ENCODE data around the gene ZNF524. TPM values are rescaled to one million over a fixed set of nuclear protein-coding genes. Genes with fewer than 3 reads are reported as not detected.
A peak's percentile ranks its signal among the peaks of the same experiment; 100 is the strongest.

Gene ZNF524
- total and polyA plus RNA-seq, 2 experiments from 2014 or later, result 17.3 to 29.1 TPM

GRCh38 chr19:55605207-55605636 is 5.1 kb downstream of the ZNF524 start:
- Histone ChIP-seq H3K27ac (peak overlapping the region; percentile 97), H3K27me3 (no peaks in the 10 kb centered on the region), H3K36me3 (no peaks in the 10 kb centered on the region), H3K4me1 (ENCODE audit: low read depth) (peaks cover 6% of the 10 kb centered on the region), H3K4me3 (peak overlapping the region; percentile 94), H3K9me3 (ENCODE audit: low read depth) (no peaks in the 10 kb centered on the region)
- DNase-seq (ENCODE audit: low read depth in 1 of 2, low spot score in 1 of 2), result peak; percentile 98 to 99
- no peak for TF ChIP-seq CTCF (IDR thresholded peaks at IDR 0.05; ENCODE audit: low read depth, low read length)

DNA sequence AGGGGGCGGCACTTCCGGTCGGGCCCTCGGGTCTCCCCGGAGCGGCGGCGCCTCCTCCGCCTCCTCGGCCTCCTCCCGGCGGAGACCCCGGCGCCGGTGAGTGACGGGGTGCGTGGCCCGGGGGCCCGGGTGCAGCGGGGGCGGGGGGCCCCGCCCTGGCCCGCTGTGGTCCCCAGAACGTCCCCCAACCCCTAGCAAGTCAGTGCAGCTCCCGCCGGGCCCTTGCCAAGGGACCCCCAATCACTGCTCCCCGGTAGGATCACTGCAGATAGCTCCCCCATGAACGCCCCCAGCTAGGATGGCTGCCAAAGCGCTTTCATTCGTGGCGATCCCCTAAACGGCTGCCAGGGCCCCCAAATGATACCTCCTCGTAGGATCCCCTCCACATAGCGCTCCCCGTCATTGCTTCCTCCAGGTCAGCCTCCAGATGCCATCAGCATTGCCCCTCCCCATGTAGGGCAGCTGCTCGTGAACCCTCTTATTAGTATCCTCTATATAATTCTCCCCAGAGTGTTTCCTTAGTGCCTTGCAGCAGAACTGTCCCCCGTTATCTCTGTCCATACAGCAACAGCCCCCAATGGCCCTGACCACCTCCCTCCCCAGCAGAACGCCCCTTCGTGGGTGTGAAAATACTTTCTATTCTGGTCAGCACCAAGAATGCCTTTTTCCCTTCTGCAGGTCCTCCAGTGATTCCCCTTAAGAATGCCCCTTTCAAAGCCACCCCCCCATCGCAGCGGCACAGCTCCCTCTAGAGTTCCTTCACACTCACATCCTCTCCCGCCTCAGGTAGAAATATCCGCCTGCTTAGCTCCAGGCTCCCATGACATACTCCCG is 5.8 kb downstream of the ZNF524 start, which contains the start of gene ZNF865:
Gene ZNF865 (plus strand): TSS at position 11 of the 834 bp plus-strand sequence. CDS start 7,972 bp downstream, outside the sequence.
- no peaks in the 10 kb centered on the region for H3K9me3 ChIP-seq (ENCODE audit: low read depth)
- peak within 1 kb of the TSS; percentile 94 for H3K4me3 ChIP-seq
- H3K36me3 ChIP-seq, result no peaks in the 10 kb centered on the region
- H3K27me3 ChIP-seq, result no peaks in the 10 kb centered on the region
- H3K4me1 ChIP-seq (ENCODE audit: low read depth), result peaks cover 6% of the 10 kb centered on the region
- DNase-seq (ENCODE audit: low read depth in 1 of 2, low spot score in 1 of 2), result peak; percentile 90 to 92
- peak within 1 kb of the TSS; percentile 97 for H3K27ac ChIP-seq
- peak; percentile 78 for TF ChIP-seq CTCF (IDR thresholded peaks at IDR 0.05; ENCODE audit: low read depth, low read length)

DNA sequence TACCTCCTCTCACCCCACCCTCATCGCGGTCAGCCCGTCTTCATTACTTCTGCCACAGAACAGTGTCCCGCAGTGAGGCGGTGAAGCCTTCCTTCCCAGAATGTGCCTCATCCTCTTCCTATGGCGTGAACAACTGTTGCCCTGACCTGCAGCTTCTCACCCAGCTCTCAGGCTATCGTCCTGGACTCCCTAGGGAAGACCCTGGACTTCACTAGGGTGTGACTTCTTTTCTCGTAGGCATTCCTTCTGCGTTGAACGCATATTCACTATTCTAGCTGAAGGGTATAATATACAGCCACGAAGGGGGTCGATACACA is 6.3 kb downstream of the ZNF524 start:
- TF ChIP-seq CTCF (IDR thresholded peaks at IDR 0.05; ENCODE audit: low read depth, low read length), result no peak
- H3K9me3 ChIP-seq (ENCODE audit: low read depth), result no peaks in the 10 kb centered on the region
- H3K4me1 ChIP-seq (ENCODE audit: low read depth), result peaks cover 12% of the 10 kb centered on the region
- no peaks in the 10 kb centered on the region for H3K27me3 ChIP-seq
- H3K27ac ChIP-seq, result peak overlapping the region; percentile 97
- peak overlapping the region; percentile 94 for H3K4me3 ChIP-seq
- H3K36me3 ChIP-seq, result no peaks in the 10 kb centered on the region
- no peak for DNase-seq (ENCODE audit: low read depth in 1 of 2, low spot score in 1 of 2)

GRCh38 chr19:55606817-55607216 is 6.7 kb downstream of the ZNF524 start:
- Histone ChIP-seq H3K27ac (peak overlapping the region; percentile 97), H3K27me3 (no peaks in the 10 kb centered on the region), H3K9me3 (ENCODE audit: low read depth) (no peaks in the 10 kb centered on the region), H3K4me1 (ENCODE audit: low read depth) (peaks cover 16% of the 10 kb centered on the region), H3K4me3 (peak overlapping the region; percentile 94), H3K36me3 (no peaks in the 10 kb centered on the region)
- no peak for DNase-seq (ENCODE audit: low read depth in 1 of 2, low spot score in 1 of 2)
- no peak for TF ChIP-seq CTCF (IDR thresholded peaks at IDR 0.05; ENCODE audit: low read depth, low read length)

DNA sequence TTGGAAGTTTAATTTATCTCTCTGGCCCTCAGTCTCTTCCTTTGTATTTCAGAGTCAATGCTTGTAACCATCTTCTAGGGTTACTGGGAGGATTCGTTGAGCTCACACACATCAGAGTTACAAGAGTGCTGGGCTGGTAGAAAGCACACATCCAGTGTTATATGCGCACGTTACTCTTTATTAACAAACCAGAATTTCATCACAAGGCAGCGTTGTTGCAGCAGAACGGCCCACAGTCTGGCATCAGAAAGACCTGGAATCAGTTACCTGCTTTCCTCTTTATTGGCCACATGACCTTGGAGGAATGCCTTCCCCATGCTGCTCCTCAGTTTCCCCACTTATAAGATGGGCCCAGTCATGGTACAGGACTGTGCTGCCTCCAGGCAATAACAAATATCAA is 9.2 kb downstream of the ZNF524 start:
- Histone ChIP-seq H3K36me3 (no peaks in the 10 kb centered on the region), H3K4me3 (no peak overlapping the region), H3K27me3 (no peaks in the 10 kb centered on the region), H3K4me1 (ENCODE audit: low read depth) (peaks cover 16% of the 10 kb centered on the region), H3K9me3 (ENCODE audit: low read depth) (no peaks in the 10 kb centered on the region), H3K27ac (no peak overlapping the region)
- no peak for TF ChIP-seq CTCF (IDR thresholded peaks at IDR 0.05; ENCODE audit: low read depth, low read length)
- no peak for DNase-seq (ENCODE audit: low read depth in 1 of 2, low spot score in 1 of 2)

Measured in cardiac muscle cell (in vitro differentiated cells and primary cell).